Measurements from ENCODE around the gene MANEA. TPM values are rescaled to one million over a fixed set of nuclear protein-coding genes. Genes with fewer than 3 reads are reported as not detected.

MANEA gene
- total RNA-seq, 1 experiment from 2014 or later: 13.9 TPM

DNA sequence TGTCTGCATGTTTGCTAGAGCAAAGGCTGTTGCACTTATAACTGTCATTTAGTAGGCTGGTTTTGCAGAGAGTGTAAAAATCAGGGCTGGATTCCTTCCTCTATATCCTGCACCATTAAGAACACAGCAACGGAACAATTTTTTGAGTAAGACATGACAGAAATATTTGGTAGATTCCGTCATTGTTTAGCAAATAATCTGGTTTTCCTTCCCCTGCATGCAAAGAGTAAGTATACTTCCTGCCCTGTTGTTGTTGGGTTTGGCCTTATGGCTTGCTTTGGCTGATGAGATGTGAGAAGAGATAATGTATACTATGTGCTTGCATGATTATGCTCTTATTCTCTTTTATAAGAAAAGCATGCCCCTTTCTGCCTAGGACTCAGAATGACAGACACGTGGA, 23.8 kb downstream of the MANEA start:
- Histone ChIP-seq H3K79me2 (ENCODE audit: insufficient read depth, low read length) (no peaks in the 10 kb centered on the region), H3K4me2 (ENCODE audit: low read length) (no peak overlapping the region), H3K27me3 (ENCODE audit: insufficient read depth, low read length) (no peaks in the 10 kb centered on the region), H3K9me3 (ENCODE audit: control insufficient read depth in 1 of 2, insufficient read depth in 1 of 2, low read depth in 1 of 2, low read length in 2 of 2) (no peaks in the 10 kb centered on the region), H4K20me1 (ENCODE audit: insufficient read depth) (no peaks in the 10 kb centered on the region), H3K9me2 (ENCODE audit: insufficient read depth) (no peaks in the 10 kb centered on the region), H3K9ac (ENCODE audit: low read length) (no peak overlapping the region), H3K4me3 (replicated peaks in 1 of 2; ENCODE audit: low read depth in 1 of 2, low read length in 2 of 2) (no peak overlapping the region), H2AFZ (ENCODE audit: low read depth, low read length, poor library complexity, severe bottlenecking) (no peak overlapping the region), H3K4me1 (ENCODE audit: control insufficient read depth in 1 of 2, insufficient read depth in 2 of 2, low read length in 2 of 2) (peaks cover 0 to under 1% of the 10 kb centered on the region in 2 experiments; a peak in 1 of 4 replicates), H3K36me3 (ENCODE audit: control insufficient read depth in 1 of 2, insufficient read depth in 2 of 2, low read length in 2 of 2) (no peaks in the 10 kb centered on the region), H3K27ac (ENCODE audit: low read depth, low read length) (no peak overlapping the region)
- ATAC-seq (no peak), DNase-seq (ENCODE audit: low read depth, low spot score) (no peak)
- ChIA-PET RAD21 (ENCODE audit: low non-redundant PET in 1 of 2, low total read pairs in 2 of 2, uncharacterized antibody in 2 of 2, unreplicated experiment in 2 of 2) (no interaction called here), POLR2A (no interaction called here), CTCF (no interaction called here)
- intact Hi-C loops (cut with micrococcal nuclease): no loop called here
- BruUV-seq (replicated peaks): no TSS peak
- TF ChIP-seq ATF3 (IDR thresholded peaks at IDR 0.05) (no peak), SIN3A (IDR thresholded peaks at IDR 0.05; ENCODE audit: low read depth) (no peak), POLR2AphosphoS5 (IDR thresholded peaks at IDR 0.05; ENCODE audit: low read depth, low read length) (no peak), CEBPB (IDR thresholded peaks at IDR 0.05; ENCODE audit: low read depth) (no peak), EZH2phosphoT487 (IDR thresholded peaks at IDR 0.05; ENCODE audit: borderline replicate concordance) (no peak), CBX3 (IDR thresholded peaks at IDR 0.05; ENCODE audit: low read depth) (no peak), SRF (IDR thresholded peaks at IDR 0.05; ENCODE audit: low read depth) (no peak), POLR2A (IDR thresholded peaks at IDR 0.05; ENCODE audit: borderline replicate concordance, extremely low read depth, insufficient read depth, insufficient read length) (no peak), YY1 (IDR thresholded peaks at IDR 0.05; ENCODE audit: extremely low read depth, insufficient replicate concordance, low read depth, low read length) (no peak), SP1 (IDR thresholded peaks at IDR 0.05; ENCODE audit: low read depth) (no peak), ELF1 (IDR thresholded peaks at IDR 0.05; ENCODE audit: borderline replicate concordance, low read depth) (no peak)

DNA sequence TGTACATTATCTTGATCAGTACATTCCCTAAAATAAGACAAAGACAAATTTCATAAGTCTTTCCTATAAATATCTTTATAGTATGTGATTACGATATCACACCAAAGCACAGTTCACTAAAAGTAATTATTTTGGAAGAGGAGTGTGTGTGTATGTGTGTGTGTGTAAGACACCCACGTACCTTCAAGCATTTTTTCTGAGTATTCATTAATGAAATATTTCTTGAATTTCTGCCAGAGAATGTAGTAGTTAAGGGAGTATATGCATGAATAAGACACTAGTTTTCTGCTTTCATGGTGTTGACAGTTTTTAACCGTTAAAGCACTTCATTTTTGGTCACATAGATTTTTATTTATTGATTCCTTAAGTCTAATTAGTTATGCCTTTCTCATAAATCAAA, 36.8 kb downstream of the MANEA start:
- CTCF ChIA-PET: no interaction called here
- H3K27me3 ChIP-seq (ENCODE audit: insufficient read depth, low read length): no peaks in the 10 kb centered on the region
- ATAC-seq (no peak), DNase-seq (ENCODE audit: low read depth, low spot score) (no peak)
- no peaks in the 10 kb centered on the region for H3K4me1 ChIP-seq (ENCODE audit: control insufficient read depth in 1 of 2, insufficient read depth in 2 of 2, low read length in 2 of 2)
- no TSS peak for BruUV-seq (replicated peaks)
- H3K27ac ChIP-seq (ENCODE audit: low read depth, low read length): no peak overlapping the region
- H3K36me3 ChIP-seq (ENCODE audit: control insufficient read depth in 1 of 2, insufficient read depth in 2 of 2, low read length in 2 of 2): no peaks in the 10 kb centered on the region
- H3K4me2 ChIP-seq (ENCODE audit: low read length): no peak overlapping the region
- RAD21 ChIA-PET (ENCODE audit: low non-redundant PET in 1 of 2, low total read pairs in 2 of 2, uncharacterized antibody in 2 of 2, unreplicated experiment in 2 of 2): no interaction called here
- POLR2A ChIA-PET: no interaction called here
- intact Hi-C loops (cut with micrococcal nuclease): no loop called here
- H3K9me2 ChIP-seq (ENCODE audit: insufficient read depth): no peaks in the 10 kb centered on the region
- H3K9me3 ChIP-seq (ENCODE audit: control insufficient read depth in 1 of 2, insufficient read depth in 1 of 2, low read depth in 1 of 2, low read length in 2 of 2): no peaks in the 10 kb centered on the region
- H2AFZ ChIP-seq (ENCODE audit: low read depth, low read length, poor library complexity, severe bottlenecking): no peak overlapping the region
- no peaks in the 10 kb centered on the region for H4K20me1 ChIP-seq (ENCODE audit: insufficient read depth)
- no peak overlapping the region for H3K4me3 ChIP-seq (replicated peaks in 1 of 2; ENCODE audit: low read depth in 1 of 2, low read length in 2 of 2)
- H3K9ac ChIP-seq (ENCODE audit: low read length): no peak overlapping the region
- no peaks in the 10 kb centered on the region for H3K79me2 ChIP-seq (ENCODE audit: insufficient read depth, low read length)
- TF ChIP-seq REST (IDR thresholded peaks at IDR 0.05; ENCODE audit: low read depth): no peak
- TF ChIP-seq RAD21 (IDR thresholded peaks at IDR 0.05; ENCODE audit: low read depth): no peak
- no peak for TF ChIP-seq EZH2phosphoT487 (IDR thresholded peaks at IDR 0.05; ENCODE audit: borderline replicate concordance)
- no peak for TF ChIP-seq CEBPB (IDR thresholded peaks at IDR 0.05; ENCODE audit: low read depth)
- TF ChIP-seq ATF3 (IDR thresholded peaks at IDR 0.05): no peak
- TF ChIP-seq MAX (IDR thresholded peaks at IDR 0.05): no peak
- no peak for TF ChIP-seq JUND (IDR thresholded peaks at IDR 0.05)
- TF ChIP-seq, protein P1, sequence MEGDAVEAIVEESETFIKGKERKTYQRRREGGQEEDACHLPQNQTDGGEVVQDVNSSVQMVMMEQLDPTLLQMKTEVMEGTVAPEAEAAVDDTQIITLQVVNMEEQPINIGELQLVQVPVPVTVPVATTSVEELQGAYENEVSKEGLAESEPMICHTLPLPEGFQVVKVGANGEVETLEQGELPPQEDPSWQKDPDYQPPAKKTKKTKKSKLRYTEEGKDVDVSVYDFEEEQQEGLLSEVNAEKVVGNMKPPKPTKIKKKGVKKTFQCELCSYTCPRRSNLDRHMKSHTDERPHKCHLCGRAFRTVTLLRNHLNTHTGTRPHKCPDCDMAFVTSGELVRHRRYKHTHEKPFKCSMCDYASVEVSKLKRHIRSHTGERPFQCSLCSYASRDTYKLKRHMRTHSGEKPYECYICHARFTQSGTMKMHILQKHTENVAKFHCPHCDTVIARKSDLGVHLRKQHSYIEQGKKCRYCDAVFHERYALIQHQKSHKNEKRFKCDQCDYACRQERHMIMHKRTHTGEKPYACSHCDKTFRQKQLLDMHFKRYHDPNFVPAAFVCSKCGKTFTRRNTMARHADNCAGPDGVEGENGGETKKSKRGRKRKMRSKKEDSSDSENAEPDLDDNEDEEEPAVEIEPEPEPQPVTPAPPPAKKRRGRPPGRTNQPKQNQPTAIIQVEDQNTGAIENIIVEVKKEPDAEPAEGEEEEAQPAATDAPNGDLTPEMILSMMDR (IDR thresholded peaks at IDR 0.05 in 2 of 3, conservative IDR thresholded peaks at IDR 0.05 in 1 of 3; ENCODE audit: borderline replicate concordance in 1 of 3, insufficient read depth in 1 of 3, low read depth in 2 of 3, low read length in 2 of 3): no peak
- TF ChIP-seq CBX3 (IDR thresholded peaks at IDR 0.05; ENCODE audit: low read depth): no peak
- no peak for TF ChIP-seq ZFX (IDR thresholded peaks at IDR 0.05)
